HCT116 (cell line): Measurements from ENCODE around the gene ADGRV1.

Experiments used
- CEBPB ChIP-seq: IDR thresholded peaks from 2 replicates; pipeline ENCODE4 v1.6.1; 2012; ENCODE audit warnings: low read depth
- CTCF ChIP-seq, 3 experiments: fragments of 200-600 bp in 1 of 3; sonication (generic) in 1 of 3; IDR thresholded peaks in 2 of 3; conservative IDR thresholded peaks in 1 of 3; 2 replicates each; pipeline ENCODE4 v1.5.1; 2012 to 2017; ENCODE audit warnings: low read depth in 2 of 3, low read length in 2 of 3, antibody characterized with exemption in 1 of 3, borderline replicate concordance in 1 of 3, control low read depth in 1 of 3, mild to moderate bottlenecking in 1 of 3, mixed read lengths in 1 of 3, mixed run types in 1 of 3, moderate library complexity in 1 of 3; ENCODE audit not compliant: insufficient read depth in 1 of 3
- EGR1 ChIP-seq: IDR thresholded peaks from 2 replicates; pipeline ENCODE4 v1.6.1; 2012; ENCODE audit warnings: low read depth
- EZH2 ChIP-seq: fragments of 200-600 bp; sonication (generic); IDR thresholded peaks from 2 replicates; pipeline ENCODE4 v1.6.1; 2017; ENCODE audit warnings: antibody characterized with exemption, mixed run types
- JUND ChIP-seq: IDR thresholded peaks from 2 replicates; pipeline ENCODE4 v1.6.1; 2012
- POLR2A ChIP-seq: IDR thresholded peaks from 2 replicates; pipeline ENCODE4 v1.7.0; 2011; ENCODE audit warnings: borderline replicate concordance; ENCODE audit not compliant: insufficient read depth, insufficient read length; ENCODE audit errors: extremely low read depth
- POLR2AphosphoS5 ChIP-seq: IDR thresholded peaks from 2 replicates; pipeline ENCODE4 v1.6.1; 2011; ENCODE audit warnings: mild to moderate bottlenecking, low read depth, low read length, moderate library complexity
- RAD21 ChIP-seq: IDR thresholded peaks from 2 replicates; pipeline ENCODE4 v1.6.1; 2012; ENCODE audit warnings: low read depth, mild to moderate bottlenecking
- SIN3A ChIP-seq: IDR thresholded peaks from 2 replicates; pipeline ENCODE4 v1.6.1; 2012; ENCODE audit warnings: low read depth
- YY1 ChIP-seq: IDR thresholded peaks from 2 replicates; pipeline ENCODE4 v1.6.1; 2011; ENCODE audit warnings: low read length, low read depth, moderate library complexity, mild to moderate bottlenecking; ENCODE audit not compliant: insufficient replicate concordance; ENCODE audit errors: extremely low read depth
- ZNF274 ChIP-seq: fragments of 200-500 bp; sonication (Bioruptor generic); IDR thresholded peaks from 2 replicates; pipeline ENCODE4 v1.6.1; 2014; ENCODE audit warnings: mild to moderate bottlenecking, low read depth, low read length, inconsistent platforms
- TF ChIP-seq, protein P1 (sequence below): IDR thresholded peaks from 2 replicates; pipeline ENCODE4 v1.6.1; 2012

DNA sequence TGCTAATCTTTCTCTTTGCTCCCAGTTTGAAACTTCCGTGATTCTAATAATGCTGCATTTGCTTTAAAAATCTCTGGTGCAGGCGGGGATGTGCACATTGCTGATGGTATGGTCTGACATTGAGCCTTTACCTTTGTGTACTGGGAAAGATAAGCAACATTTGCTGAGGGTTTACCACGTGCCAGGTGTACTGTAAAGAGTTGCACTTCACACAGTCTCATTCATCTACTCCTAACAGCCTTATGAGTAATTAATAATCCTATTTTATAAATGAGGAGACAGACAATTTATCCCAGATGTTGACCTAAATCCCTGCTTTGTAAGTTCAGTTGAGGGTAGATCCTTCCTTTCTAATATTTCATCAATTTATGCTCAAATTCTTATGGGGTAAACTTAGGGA is 726 bp upstream of the ADGRV1 start:
- TF ChIP-seq CTCF (IDR thresholded peaks at IDR 0.05 in 2 of 3, conservative IDR thresholded peaks at IDR 0.05 in 1 of 3; ENCODE audit: borderline replicate concordance in 1 of 3, insufficient read depth in 1 of 3, low read depth in 2 of 3, low read length in 2 of 3) (no peak), POLR2AphosphoS5 (no peak), JUND (no peak), EZH2 (no peak), SIN3A (no peak), YY1 (no peak), POLR2A (no peak), CEBPB (no peak), ZNF274 (no peak), RAD21 (no peak), EGR1 (no peak)
- TF ChIP-seq, protein P1, sequence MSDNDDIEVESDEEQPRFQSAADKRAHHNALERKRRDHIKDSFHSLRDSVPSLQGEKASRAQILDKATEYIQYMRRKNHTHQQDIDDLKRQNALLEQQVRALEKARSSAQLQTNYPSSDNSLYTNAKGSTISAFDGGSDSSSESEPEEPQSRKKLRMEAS = no peak
